Gastroesophageal sphincter (tissue), 3 donors: Measurements from ENCODE around the gene THBS1.

Experiments
- CTCF ChIP-seq, 4 experiments: fragments of 200-600 bp in 2 of 4; fragments of 450-650 bp in 2 of 4; sonication (generic) in 1 of 4; IDR thresholded peaks; one replicate each; pipeline ENCODE4 v1.5.1; 2017 to 2019; ENCODE audit warnings: antibody characterized with exemption in 4 of 4, mild to moderate bottlenecking in 2 of 4, moderate library complexity in 2 of 4
- EP300 ChIP-seq: sonication (generic); formaldehyde crosslinking; IDR thresholded peaks from one replicate; pipeline ENCODE4 v1.6.1; 2017; ENCODE audit warnings: antibody characterized with exemption, mild to moderate bottlenecking
- POLR2A ChIP-seq, 2 donors: fragments of 450-650 bp; IDR thresholded peaks; one replicate each; pipeline ENCODE4 v1.6.1; 2017; ENCODE audit warnings: antibody characterized with exemption in 2 of 2, mild to moderate bottlenecking in 2 of 2, moderate library complexity in 1 of 2

DNA sequence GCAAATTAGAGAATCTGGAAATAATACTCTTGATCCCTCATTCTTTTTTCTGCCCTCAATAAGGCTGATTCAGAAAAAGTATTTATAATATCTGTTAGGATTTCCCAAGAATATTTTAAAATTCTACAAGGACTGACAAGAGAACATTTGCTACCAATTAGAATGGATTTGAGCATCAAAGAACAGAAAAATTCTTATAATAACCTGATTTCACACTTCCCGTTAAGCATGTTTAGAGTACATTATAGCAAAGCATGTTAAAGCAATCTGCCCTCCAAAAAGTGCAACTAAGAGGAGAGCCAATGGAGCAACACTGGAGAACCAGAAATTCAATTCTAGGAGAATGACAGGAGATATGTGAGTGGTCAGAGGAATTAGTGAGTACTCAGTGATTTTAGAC, 57.2 kb downstream of the THBS1 start:
- no peak for TF ChIP-seq CTCF (IDR thresholded peaks at IDR 0.05)
- no peak for TF ChIP-seq EP300
- no peak for TF ChIP-seq POLR2A (IDR thresholded peaks at IDR 0.05)
